Measurements from ENCODE around the gene OLFML2A. TPM values are rescaled to one million over a fixed set of nuclear protein-coding genes. Genes with fewer than 3 reads are reported as not detected.

The OLFML2A gene
- total RNA-seq, 2 experiments from 2014 or later, result not detected

- Mint-ChIP-seq H3K36me3 (ENCODE audit: low read depth) (no peaks in the 10 kb centered on the region), H3K9me3 (no peaks in the 10 kb centered on the region), H3K27ac (no peak overlapping the region), H3K27me3 (ENCODE audit: low read depth) (peaks cover 3% of the 10 kb centered on the region), H3K4me1 (ENCODE audit: low read depth) (no peaks in the 10 kb centered on the region), H3K4me3 (no peak overlapping the region)
- DNase-seq, result no peak
- intact Hi-C loops (cut with micrococcal nuclease), result no loop called here
- CTCF ChIA-PET, result interaction anchor here (0.6 kb wide), 1 partner anchor 382 kb away, joined by 3 read pairs; no protein-coding TSS in a partner anchor
Observed at GRCh38 chr9:124793015-124793541, 16.1 kb downstream of the OLFML2A start.

- intact Hi-C loops (cut with micrococcal nuclease), result no loop called here
Observed at GRCh38 chr9:124794902-124795491, 18.1 kb downstream of the OLFML2A start.

GRCh38 chr9:124795881-124796431 lies 19.0 kb downstream of the OLFML2A start:
- H3K4me3 Mint-ChIP-seq, result no peak overlapping the region
- intact Hi-C loops (cut with micrococcal nuclease), result no loop called here
- no peaks in the 10 kb centered on the region for H3K9me3 Mint-ChIP-seq
- CTCF ChIA-PET, result interaction anchor here (0.9 to 1.4 kb wide), 4 partner anchors 9 to 57 kb away, joined by 3 to 4 read pairs (median 3); partner anchors contain the start of gene WDR38
- H3K27me3 Mint-ChIP-seq (ENCODE audit: low read depth), result peaks cover 4% of the 10 kb centered on the region
- no peak overlapping the region for H3K27ac Mint-ChIP-seq
- no peaks in the 10 kb centered on the region for H3K36me3 Mint-ChIP-seq (ENCODE audit: low read depth)
- DNase-seq, result no peak
- H3K4me1 Mint-ChIP-seq (ENCODE audit: low read depth), result no peaks in the 10 kb centered on the region

More at GRCh38 chr9:124794902-124795491, 18.1 kb downstream of the OLFML2A start:
- H3K4me3 Mint-ChIP-seq, result no peak overlapping the region
- H3K27me3 Mint-ChIP-seq (ENCODE audit: low read depth), result peaks cover 4% of the 10 kb centered on the region
- H3K9me3 Mint-ChIP-seq, result no peaks in the 10 kb centered on the region
- CTCF ChIA-PET, result no interaction called here
- no peaks in the 10 kb centered on the region for H3K36me3 Mint-ChIP-seq (ENCODE audit: low read depth)
- H3K4me1 Mint-ChIP-seq (ENCODE audit: low read depth), result no peaks in the 10 kb centered on the region
- DNase-seq, result no peak
- H3K27ac Mint-ChIP-seq, result no peak overlapping the region

GRCh38 chr9:124797343-124798103 lies 20.6 kb downstream of the OLFML2A start:
- no peak overlapping the region for H3K4me3 Mint-ChIP-seq
- H3K36me3 Mint-ChIP-seq (ENCODE audit: low read depth), result no peaks in the 10 kb centered on the region
- no peaks in the 10 kb centered on the region for H3K9me3 Mint-ChIP-seq
- H3K27ac Mint-ChIP-seq, result no peak overlapping the region
- peaks cover 7% of the 10 kb centered on the region for H3K27me3 Mint-ChIP-seq (ENCODE audit: low read depth)
- CTCF ChIA-PET, result interaction anchor here (0.6 to 1.4 kb wide), 5 partner anchors 10 to 564 kb away, joined by 3 read pairs; no protein-coding TSS in a partner anchor
- no peak for DNase-seq
- H3K4me1 Mint-ChIP-seq (ENCODE audit: low read depth), result no peaks in the 10 kb centered on the region
- intact Hi-C loops (cut with micrococcal nuclease), result no loop called here

- Mint-ChIP-seq H3K4me3 (no peak overlapping the region), H3K4me1 (ENCODE audit: low read depth) (no peaks in the 10 kb centered on the region), H3K36me3 (ENCODE audit: low read depth) (no peaks in the 10 kb centered on the region), H3K27ac (no peak overlapping the region), H3K9me3 (no peaks in the 10 kb centered on the region), H3K27me3 (ENCODE audit: low read depth) (peaks cover 4% of the 10 kb centered on the region)
- DNase-seq, result no peak
- intact Hi-C loops (cut with micrococcal nuclease), result no loop called here
- CTCF ChIA-PET, result interaction anchor here (0.7 to 1.0 kb wide), 2 partner anchors 53 to 287 kb away, joined by 3 to 6 read pairs; partner anchors contain the start of gene WDR38
Observed at GRCh38 chr9:124799274-124800006, 22.5 kb downstream of the OLFML2A start.

- Mint-ChIP-seq H3K4me1 (ENCODE audit: low read depth) (no peaks in the 10 kb centered on the region), H3K4me3 (no peak overlapping the region), H3K27me3 (ENCODE audit: low read depth) (peaks cover 4% of the 10 kb centered on the region), H3K9me3 (no peaks in the 10 kb centered on the region), H3K36me3 (ENCODE audit: low read depth) (no peaks in the 10 kb centered on the region), H3K27ac (no peak overlapping the region)
- DNase-seq, result no peak
- intact Hi-C loops (cut with micrococcal nuclease), result no loop called here
- CTCF ChIA-PET, result interaction anchor here (1.0 to 1.4 kb wide), 2 partner anchors 45 to 52 kb away, joined by 3 to 6 read pairs; partner anchors contain the start of gene WDR38
Observed at GRCh38 chr9:124800306-124801259, 23.6 kb downstream of the OLFML2A start.

GRCh38 chr9:124801356-124801755 lies 24.4 kb downstream of the OLFML2A start:
- CTCF ChIA-PET, result interaction anchor here (0.9 to 1.4 kb wide), 2 partner anchors 45 to 52 kb away, joined by 3 read pairs; partner anchors contain the start of gene WDR38
- H3K9me3 Mint-ChIP-seq, result no peaks in the 10 kb centered on the region
- H3K4me1 Mint-ChIP-seq (ENCODE audit: low read depth), result no peaks in the 10 kb centered on the region
- intact Hi-C loops (cut with micrococcal nuclease), result no loop called here
- H3K27me3 Mint-ChIP-seq (ENCODE audit: low read depth), result peaks cover 4% of the 10 kb centered on the region
- DNase-seq, result no peak
- no peak overlapping the region for H3K4me3 Mint-ChIP-seq
- H3K36me3 Mint-ChIP-seq (ENCODE audit: low read depth), result no peaks in the 10 kb centered on the region
- no peak overlapping the region for H3K27ac Mint-ChIP-seq

GRCh38 chr9:124802426-124802825 lies 25.5 kb downstream of the OLFML2A start:
- no peaks in the 10 kb centered on the region for H3K36me3 Mint-ChIP-seq (ENCODE audit: low read depth)
- no peak overlapping the region for H3K27ac Mint-ChIP-seq
- CTCF ChIA-PET, result interaction anchor here (0.6 to 1.2 kb wide), 3 partner anchors 38 to 51 kb away, joined by 3 to 5 read pairs (median 3); partner anchors contain the start of gene WDR38
- no peak for DNase-seq
- no peaks in the 10 kb centered on the region for H3K4me1 Mint-ChIP-seq (ENCODE audit: low read depth)
- no peaks in the 10 kb centered on the region for H3K9me3 Mint-ChIP-seq
- no peak overlapping the region for H3K4me3 Mint-ChIP-seq
- peaks cover 4% of the 10 kb centered on the region for H3K27me3 Mint-ChIP-seq (ENCODE audit: low read depth)
- intact Hi-C loops (cut with micrococcal nuclease), result no loop called here

- DNase-seq, result no peak
- Mint-ChIP-seq H3K27me3 (ENCODE audit: low read depth) (peaks cover 3% of the 10 kb centered on the region), H3K9me3 (no peaks in the 10 kb centered on the region), H3K4me1 (ENCODE audit: low read depth) (no peaks in the 10 kb centered on the region), H3K36me3 (ENCODE audit: low read depth) (no peaks in the 10 kb centered on the region), H3K27ac (no peak overlapping the region), H3K4me3 (no peak overlapping the region)
- CTCF ChIA-PET, result no interaction called here
- intact Hi-C loops (cut with micrococcal nuclease), result no loop called here
Observed at GRCh38 chr9:124803911-124804310, 27.0 kb downstream of the OLFML2A start.

GRCh38 chr9:124805186-124805585 lies 28.3 kb downstream of the OLFML2A start:
- Mint-ChIP-seq H3K36me3 (ENCODE audit: low read depth) (no peaks in the 10 kb centered on the region), H3K4me3 (no peak overlapping the region), H3K27me3 (ENCODE audit: low read depth) (peaks cover 3% of the 10 kb centered on the region), H3K9me3 (no peaks in the 10 kb centered on the region), H3K4me1 (ENCODE audit: low read depth) (no peaks in the 10 kb centered on the region), H3K27ac (no peak overlapping the region)
- no peak for DNase-seq
- intact Hi-C loops (cut with micrococcal nuclease), result no loop called here
- CTCF ChIA-PET, result no interaction called here

GRCh38 chr9:124808246-124808956 lies 31.5 kb downstream of the OLFML2A start:
- no peaks in the 10 kb centered on the region for H3K9me3 Mint-ChIP-seq
- no peak for DNase-seq
- H3K4me1 Mint-ChIP-seq (ENCODE audit: low read depth), result no peaks in the 10 kb centered on the region
- H3K27ac Mint-ChIP-seq, result no peak overlapping the region
- no peaks in the 10 kb centered on the region for H3K27me3 Mint-ChIP-seq (ENCODE audit: low read depth)
- CTCF ChIA-PET, result no interaction called here
- H3K4me3 Mint-ChIP-seq, result no peak overlapping the region
- intact Hi-C loops (cut with micrococcal nuclease), result no loop called here
- no peaks in the 10 kb centered on the region for H3K36me3 Mint-ChIP-seq (ENCODE audit: low read depth)
